ENCODE measurements around the gene ENDOU. TPM values are rescaled to one million over a fixed set of nuclear protein-coding genes. Genes with fewer than 3 reads are reported as not detected.
"Not testable (repeated sequence)": the region's sequence is repeated elsewhere in the genome, so short reads cannot be mapped to it uniquely, and the experiment has no call there.

The ENDOU gene
- total RNA-seq, 8 experiments from 2014 or later, result 0.11 to 3.8 (median 0.36) TPM

GRCh38 chr12:47686645-47687240, 38.5 kb downstream of the ENDOU start:
- H3K4me3 ChIP-seq, result no peak overlapping the region
- 53 to 93% (median 75%) methylated on average over 2 to 4 of the region's 4 CpGs for WGBS, 10 experiments
- in situ Hi-C loops (cut with MboI; ENCODE audit: low pct_unique_long_range_greater_than_20kb in 2 of 9, low sequenced_read_pairs in 9 of 9, unreplicated experiment in 9 of 9), result loop anchor here in 2 of 9 experiments (25.0 kb wide), 1 partner anchor 649 kb away; no protein-coding TSS in a partner anchor
- ATAC-seq (replicated peaks in 6 of 8), result peak in 6 of 8 experiments; percentile 39 to 67 (median 52)
- no peaks in the 10 kb centered on the region for H3K4me1 ChIP-seq (replicated peaks in 1 of 2)
- H3K27ac ChIP-seq, result no peak overlapping the region

GRCh38 chr12:47679785-47680184, 45.5 kb downstream of the ENDOU start:
- no peak overlapping the region for H3K27ac ChIP-seq
- ATAC-seq (replicated peaks in 6 of 8), result no peak
- 75 to 100% (median 95%) methylated on average over 1 to 2 of the region's 2 CpGs; no CpG with 5 or more reads in 1 of the 10 experiments for WGBS, 10 experiments
- H3K4me3 ChIP-seq, result no peak overlapping the region
- in situ Hi-C loops (cut with MboI; ENCODE audit: low pct_unique_long_range_greater_than_20kb in 2 of 9, low sequenced_read_pairs in 9 of 9, unreplicated experiment in 9 of 9), result loop anchor here in 2 of 9 experiments (25.0 kb wide), 1 partner anchor 642 kb away; no protein-coding TSS in a partner anchor
- H3K4me1 ChIP-seq (replicated peaks in 1 of 2), result no peaks in the 10 kb centered on the region

GRCh38 chr12:47672068-47672467, 53.2 kb downstream of the ENDOU start:
- ATAC-seq (replicated peaks in 6 of 8), result no peak

GRCh38 chr12:47667935-47668334, 57.4 kb downstream of the ENDOU start:
- WGBS, 10 experiments, result 77 to 100% (median 94%) methylated on average over 1 to 6 of the region's 6 CpGs
- not testable (repeated sequence) for ATAC-seq (replicated peaks in 6 of 8); H3K4me3 ChIP-seq; H3K27ac ChIP-seq; H3K4me1 ChIP-seq (replicated peaks in 1 of 2)
- in situ Hi-C loops (cut with MboI; ENCODE audit: low pct_unique_long_range_greater_than_20kb in 2 of 9, low sequenced_read_pairs in 9 of 9, unreplicated experiment in 9 of 9), result loop anchor here in 3 of 9 experiments (25.0 kb wide), 1 partner anchor 631 kb away; no protein-coding TSS in a partner anchor

More at GRCh38 chr12:47672068-47672467, 53.2 kb downstream of the ENDOU start:
- 89 to 100% (median 98%) methylated on average over 2 of the region's 2 CpGs; no CpG with 5 or more reads in 2 of the 10 experiments for WGBS, 10 experiments
- in situ Hi-C loops (cut with MboI; ENCODE audit: low pct_unique_long_range_greater_than_20kb in 2 of 9, low sequenced_read_pairs in 9 of 9, unreplicated experiment in 9 of 9), result loop anchor here in 3 of 9 experiments (25.0 kb wide), 1 partner anchor 635 kb away; no protein-coding TSS in a partner anchor
- Histone ChIP-seq H3K27ac (no peak overlapping the region), H3K4me1 (replicated peaks in 1 of 2) (no peaks in the 10 kb centered on the region), H3K4me3 (no peak overlapping the region)

Other genes starting within 250 kb of the ENDOU start
- 10 to 100 TPM; 17.1 to 45.6 (median 29.5) TPM for gene RPAP3, start 19.5 kb downstream of the ENDOU start, total RNA-seq
- gene RAPGEF3, start 33.4 kb upstream of the ENDOU start, total RNA-seq, result 10 to 100 TPM in 1 of 8 experiments, 1 to 10 TPM in 6, under 1 TPM in 1; 0.87 to 21.8 (median 4.9) TPM
- 10 to 100 TPM in 4 of 8 experiments, 1 to 10 TPM in 4; 6.9 to 25.0 (median 10.6) TPM for gene SLC48A1, start 47.7 kb upstream of the ENDOU start, total RNA-seq
- 10 to 100 TPM in 7 of 8 experiments, 1 to 10 TPM in 1; 9.8 to 43.8 (median 19.3) TPM for gene HDAC7, start 94.4 kb upstream of the ENDOU start, total RNA-seq
- 10 to 100 TPM in 1 of 8 experiments, 1 to 10 TPM in 3, under 1 TPM in 4; 0.08 to 70.8 (median 0.87) TPM for gene VDR, start 179.5 kb upstream of the ENDOU start, total RNA-seq
- gene TMEM106C, start 238.1 kb upstream of the ENDOU start, total RNA-seq, result 10 to 100 TPM; 26.7 to 79.3 (median 43.5) TPM

Measured in motor neuron (in vitro differentiated cells).